Esophagus muscularis mucosa (tissue), 4 donors: Measurements from ENCODE around the gene EME1. TPM values are rescaled to one million over a fixed set of nuclear protein-coding genes. Genes with fewer than 3 reads are reported as not detected.

Experiments used
- DNase-seq: peaks from one replicate; pipeline ENCODE4 v3.0.0-alpha.2; 2017; ENCODE audit errors: extremely low spot score
- H3K27ac ChIP-seq, 4 donors: fragments of 200-600 bp; sonication (generic); replicated peaks in 1 of 4; 1 replicate in 3 of 4; 2 replicates in 1 of 4; pipeline ENCODE4 v1.5.1; 2016 to 2019; ENCODE audit warnings: mild to moderate bottlenecking in 1 of 4
- H3K27me3 ChIP-seq, 4 donors: fragments of 200-600 bp; sonication (generic); one replicate each; pipeline versions ENCODE4 v1.5.1 to v1.6.0; 2016 to 2019
- H3K36me3 ChIP-seq, 4 donors: fragments of 200-600 bp; sonication (generic); one replicate each; pipeline ENCODE4 v1.5.1; 2016 to 2019
- H3K4me1 ChIP-seq, 4 donors: fragments of 200-600 bp; sonication (generic); one replicate each; pipeline ENCODE4 v1.5.1; 2016 to 2019
- H3K4me3 ChIP-seq, 4 donors: fragments of 200-600 bp; sonication (generic); 1 replicate in 2 of 4; 2 replicates in 2 of 4; pipeline ENCODE4 v1.5.1; 2016 to 2019; ENCODE audit warnings: mild to moderate bottlenecking in 4 of 4, moderate library complexity in 1 of 4
- H3K9me3 ChIP-seq, 4 donors: fragments of 200-600 bp; sonication (generic); 1 replicate in 3 of 4; 2 replicates in 1 of 4; pipeline ENCODE4 v1.5.1; 2016 to 2019
- EP300 ChIP-seq: sonication (generic); formaldehyde crosslinking; IDR thresholded peaks from one replicate; pipeline ENCODE4 v1.6.1; 2017; ENCODE audit warnings: antibody characterized with exemption
- POLR2A ChIP-seq: fragments of 450-650 bp; IDR thresholded peaks from one replicate; pipeline ENCODE4 v1.6.1; 2017; ENCODE audit warnings: antibody characterized with exemption, moderate library complexity, mild to moderate bottlenecking, low read depth
- POLR2AphosphoS5 ChIP-seq, 2 donors: sonication (generic); formaldehyde crosslinking; IDR thresholded peaks; one replicate each; pipeline ENCODE4 v1.6.1; 2017; ENCODE audit warnings: antibody characterized with exemption in 2 of 2
- WGBS: methylation state at CpG from one replicate; pipeline ENCODE4 v1.1.5; 2018; 5-methylcytosine and 5-hydroxymethylcytosine counted together
- intact Hi-C: fragments of 100-400 bp; cut with DNase I; formaldehyde crosslinking; loops from one replicate; pipeline ENCODE4 v1.15.1; 2023
- total RNA-seq, 4 donors: library from RNA; depleted of rRNA; stranded (reverse); fragments of >200 nt; gene quantifications; one replicate each; pipeline versions ENCODE4 v1.1.0 to v1.2.1, GENCODE V29; 2016
- TF ChIP-seq, protein P1 (sequence below), 3 experiments: fragments of 200-600 bp in 2 of 3; fragments of 450-650 bp in 1 of 3; sonication (generic) in 2 of 3; IDR thresholded peaks; one replicate each; pipeline ENCODE4 v1.5.1; 2017 to 2019; ENCODE audit warnings: antibody characterized with exemption in 3 of 3, mild to moderate bottlenecking in 2 of 3, moderate library complexity in 1 of 3

Gene EME1
- total RNA-seq, 4 donors from 2014 or later, result not detected

DNA sequence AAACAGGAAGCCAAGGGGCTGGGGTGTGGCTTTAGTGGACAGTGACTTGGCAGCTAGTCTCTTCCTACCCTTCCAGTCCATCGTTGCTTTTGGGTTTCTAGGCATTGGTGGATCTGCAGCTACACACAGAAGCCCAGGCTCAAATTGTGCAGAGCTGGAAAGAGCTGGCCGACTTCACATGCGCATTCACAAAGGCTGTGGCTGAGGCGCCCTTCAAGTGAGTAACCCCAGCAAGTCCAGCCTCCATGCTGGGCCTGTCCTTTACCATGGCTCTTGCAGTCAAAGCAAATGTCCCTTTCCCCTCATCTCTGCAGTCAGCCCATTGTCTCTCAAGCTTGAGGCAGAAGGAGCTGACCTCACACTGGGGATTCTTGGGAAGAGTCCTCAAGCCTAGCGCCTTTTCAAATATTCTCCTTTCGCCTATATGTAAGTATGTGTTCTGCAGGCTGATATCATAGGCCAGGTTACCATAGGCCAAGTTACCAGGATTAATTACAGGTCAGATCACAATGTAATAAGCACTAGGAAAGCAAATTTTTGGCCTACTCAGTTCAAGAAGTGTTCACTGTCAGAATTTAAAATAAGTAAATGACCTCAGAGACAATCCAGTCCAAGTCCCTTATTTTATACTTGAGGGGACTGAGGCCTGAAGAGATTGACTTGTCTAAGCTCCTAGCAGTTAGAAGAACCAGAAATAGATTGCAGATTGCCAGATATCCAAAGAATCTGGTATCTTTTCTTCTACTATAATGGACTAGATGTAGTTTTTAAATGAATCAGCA is 6.5 kb downstream of the EME1 start:
- no peak for DNase-seq
- TF ChIP-seq POLR2A (no peak), EP300 (no peak), POLR2AphosphoS5 (IDR thresholded peaks at IDR 0.05) (no peak)
- TF ChIP-seq, protein P1, sequence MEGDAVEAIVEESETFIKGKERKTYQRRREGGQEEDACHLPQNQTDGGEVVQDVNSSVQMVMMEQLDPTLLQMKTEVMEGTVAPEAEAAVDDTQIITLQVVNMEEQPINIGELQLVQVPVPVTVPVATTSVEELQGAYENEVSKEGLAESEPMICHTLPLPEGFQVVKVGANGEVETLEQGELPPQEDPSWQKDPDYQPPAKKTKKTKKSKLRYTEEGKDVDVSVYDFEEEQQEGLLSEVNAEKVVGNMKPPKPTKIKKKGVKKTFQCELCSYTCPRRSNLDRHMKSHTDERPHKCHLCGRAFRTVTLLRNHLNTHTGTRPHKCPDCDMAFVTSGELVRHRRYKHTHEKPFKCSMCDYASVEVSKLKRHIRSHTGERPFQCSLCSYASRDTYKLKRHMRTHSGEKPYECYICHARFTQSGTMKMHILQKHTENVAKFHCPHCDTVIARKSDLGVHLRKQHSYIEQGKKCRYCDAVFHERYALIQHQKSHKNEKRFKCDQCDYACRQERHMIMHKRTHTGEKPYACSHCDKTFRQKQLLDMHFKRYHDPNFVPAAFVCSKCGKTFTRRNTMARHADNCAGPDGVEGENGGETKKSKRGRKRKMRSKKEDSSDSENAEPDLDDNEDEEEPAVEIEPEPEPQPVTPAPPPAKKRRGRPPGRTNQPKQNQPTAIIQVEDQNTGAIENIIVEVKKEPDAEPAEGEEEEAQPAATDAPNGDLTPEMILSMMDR (IDR thresholded peaks at IDR 0.05), result no peak
- no peak overlapping the region for H3K4me3 ChIP-seq
- WGBS, result 78% methylated on average over 3 of the region's 6 CpGs
- no peaks in the 10 kb centered on the region for H3K4me1 ChIP-seq
- H3K27ac ChIP-seq, result no peak overlapping the region
- H3K27me3 ChIP-seq, result no peaks in the 10 kb centered on the region
- H3K36me3 ChIP-seq, result peaks cover 30 to 47% (median 45%) of the 10 kb centered on the region in 4 donors
- H3K9me3 ChIP-seq, result no peaks in the 10 kb centered on the region
- intact Hi-C loops, result no loop called here

DNA sequence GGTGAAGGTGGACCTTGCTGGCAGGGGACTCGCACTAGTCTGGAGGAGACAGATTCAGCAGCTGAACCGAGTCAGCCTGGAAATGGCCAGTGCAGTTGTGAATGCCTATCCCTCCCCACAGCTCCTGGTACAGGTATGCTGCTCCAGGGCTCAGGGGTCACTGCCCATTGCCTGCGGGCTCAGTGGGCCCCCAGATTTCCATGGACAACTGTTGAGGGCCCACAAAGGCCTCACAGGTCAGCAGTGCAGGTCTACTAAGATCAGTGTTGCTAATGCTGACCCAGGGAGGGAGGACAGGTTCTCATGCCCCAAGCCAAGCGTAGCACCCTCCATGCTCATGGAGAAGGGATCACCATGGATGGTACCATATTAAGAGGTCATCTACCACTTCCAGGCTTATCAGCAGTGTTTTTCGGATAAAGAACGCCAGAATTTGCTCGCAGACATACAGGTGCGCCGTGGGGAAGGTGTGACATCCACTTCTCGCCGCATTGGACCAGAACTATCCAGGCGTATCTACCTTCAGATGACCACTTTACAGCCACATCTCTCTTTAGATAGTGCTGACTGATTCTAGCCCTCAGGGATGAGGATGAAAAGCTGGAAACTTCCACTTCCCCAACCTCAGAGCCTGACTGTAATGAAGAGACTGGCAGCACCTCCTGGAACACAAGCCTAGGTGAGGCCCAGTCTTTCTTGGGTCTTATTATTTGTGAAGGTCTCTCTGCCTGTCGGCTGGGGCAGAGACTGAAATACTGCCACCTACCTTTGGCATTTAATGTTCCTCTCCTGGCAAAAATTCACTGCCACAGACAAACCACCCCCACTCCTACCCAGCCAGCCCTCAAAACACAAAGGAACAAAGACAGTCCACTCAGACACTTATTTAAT is 7.6 kb downstream of the EME1 start:
- peaks cover 41 to 58% (median 56%) of the 10 kb centered on the region in 4 donors for H3K36me3 ChIP-seq
- no peaks in the 10 kb centered on the region for H3K9me3 ChIP-seq
- TF ChIP-seq EP300 (no peak), POLR2AphosphoS5 (IDR thresholded peaks at IDR 0.05) (no peak), POLR2A (no peak)
- TF ChIP-seq, protein P1 (IDR thresholded peaks at IDR 0.05), result no peak
- WGBS, result 86% methylated on average over 13 of the region's 13 CpGs
- no peak overlapping the region for H3K27ac ChIP-seq
- H3K4me3 ChIP-seq, result no peak overlapping the region
- intact Hi-C loops, result no loop called here
- DNase-seq, result no peak
- no peaks in the 10 kb centered on the region for H3K4me1 ChIP-seq
- no peaks in the 10 kb centered on the region for H3K27me3 ChIP-seq

DNA sequence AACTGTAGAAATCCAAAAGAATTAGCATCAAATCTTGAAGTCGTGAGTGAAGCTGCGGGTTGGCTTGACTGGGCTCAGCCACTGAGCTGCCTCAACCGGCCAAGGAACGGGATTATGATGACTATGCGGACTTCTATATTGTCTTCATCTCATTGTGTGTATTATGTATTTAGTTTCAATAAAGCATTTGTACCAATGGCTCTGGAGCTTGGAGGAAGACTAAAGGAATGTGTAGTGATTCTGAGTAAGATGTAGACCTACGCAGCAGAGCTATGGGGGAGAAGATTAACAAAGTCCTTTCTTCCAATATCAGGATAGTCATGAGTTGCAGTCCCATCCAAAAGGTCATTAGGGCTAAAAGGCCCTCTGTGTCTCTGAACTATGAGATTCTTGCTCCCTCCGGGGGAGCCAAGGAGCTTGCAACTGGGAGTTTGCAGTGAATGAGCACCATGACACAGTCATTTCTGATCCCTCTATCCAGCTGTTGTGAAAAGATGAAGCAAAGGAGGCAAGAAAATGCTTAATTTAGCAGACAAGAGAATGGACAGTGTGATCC is 8.3 kb downstream of the EME1 start:
- intact Hi-C loops, result no loop called here
- no peak for DNase-seq
- peaks cover 48 to 65% (median 63%) of the 10 kb centered on the region in 4 donors for H3K36me3 ChIP-seq
- TF ChIP-seq POLR2A (no peak), EP300 (no peak), POLR2AphosphoS5 (IDR thresholded peaks at IDR 0.05) (no peak)
- TF ChIP-seq, protein P1 (IDR thresholded peaks at IDR 0.05), result no peak
- 94% methylated on average over 7 of the region's 7 CpGs for WGBS
- H3K27ac ChIP-seq, result no peak overlapping the region
- no peaks in the 10 kb centered on the region for H3K4me1 ChIP-seq
- H3K4me3 ChIP-seq, result no peak overlapping the region
- H3K9me3 ChIP-seq, result no peaks in the 10 kb centered on the region
- H3K27me3 ChIP-seq, result no peaks in the 10 kb centered on the region

DNA sequence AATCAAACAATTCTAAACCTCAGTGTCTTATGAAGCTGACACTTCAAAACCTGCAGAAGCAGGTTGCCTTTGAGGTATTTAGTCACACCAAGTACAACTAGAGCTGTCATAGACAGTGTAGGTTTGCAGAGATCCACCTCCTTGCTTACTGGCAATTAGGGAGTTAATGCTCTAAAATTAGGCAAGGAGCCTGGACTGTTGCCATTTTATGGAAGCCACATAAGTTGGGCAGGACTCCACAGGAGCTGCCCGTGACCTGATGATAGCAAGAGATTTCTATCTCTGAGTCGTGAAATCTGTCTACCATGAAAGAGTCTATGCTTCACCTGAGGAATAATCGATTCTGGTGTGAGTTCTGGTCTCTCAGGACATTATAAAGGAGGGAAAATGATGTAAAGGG is 8.9 kb downstream of the EME1 start:
- peaks cover 54 to 71% (median 69%) of the 10 kb centered on the region in 4 donors for H3K36me3 ChIP-seq

More for the DNA sequence above, 8.9 kb downstream of the EME1 start:
- intact Hi-C loops, result no loop called here
- Histone ChIP-seq H3K9me3 (no peaks in the 10 kb centered on the region), H3K27ac (no peak overlapping the region), H3K4me3 (no peak overlapping the region), H3K27me3 (no peaks in the 10 kb centered on the region), H3K4me1 (no peaks in the 10 kb centered on the region)
- no peak for DNase-seq
- TF ChIP-seq EP300 (no peak), POLR2AphosphoS5 (IDR thresholded peaks at IDR 0.05) (no peak), POLR2A (no peak)
- TF ChIP-seq, protein P1 (IDR thresholded peaks at IDR 0.05), result no peak
- 47% methylated on average over 3 of the region's 3 CpGs for WGBS
